Coronary artery (tissue), 2 donors: ENCODE results near the gene KLF18.
"Not testable (repeated sequence)": the region's sequence is repeated elsewhere in the genome, so short reads cannot be mapped to it uniquely, and the experiment has no call there.

Experiments
- DNase-seq: peaks from one replicate; pipeline ENCODE4 v3.0.0-alpha.2; 2017; ENCODE audit warnings: low spot score
- H3K27ac ChIP-seq, 2 donors: fragments of 200-600 bp; sonication (generic); one replicate each; pipeline ENCODE4 v1.5.1; 2016 to 2019
- H3K4me3 ChIP-seq: fragments of 200-600 bp; sonication (generic); 2 replicates; pipeline ENCODE4 v1.5.1; 2016; ENCODE audit warnings: mild to moderate bottlenecking, moderate library complexity
- TF ChIP-seq, protein P1 (sequence below): fragments of 200-600 bp; sonication (generic); IDR thresholded peaks from one replicate; pipeline ENCODE4 v1.5.1; 2019; ENCODE audit warnings: antibody characterized with exemption

The KLF18 gene

DNA sequence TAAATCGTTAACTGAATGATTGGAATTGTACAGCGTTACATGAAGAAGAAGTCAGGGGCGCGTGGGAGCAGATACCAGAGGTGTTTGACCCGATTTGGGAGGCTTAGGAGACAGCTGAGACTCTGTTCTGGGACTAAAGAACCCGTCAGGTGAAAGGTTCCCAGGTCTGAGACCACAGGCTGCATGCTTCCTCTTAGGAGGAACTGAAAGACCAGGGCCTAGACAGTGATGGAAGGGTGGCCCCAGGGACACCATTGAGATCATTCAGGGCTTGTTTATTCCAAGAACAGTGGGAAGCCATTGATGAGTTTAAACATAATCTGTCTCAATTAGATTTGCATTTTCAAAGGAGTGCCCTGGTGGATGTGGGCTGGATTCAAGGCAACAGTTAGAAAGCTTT is 21.9 kb downstream of the KLF18 start:
- Histone ChIP-seq H3K4me3 (no peak overlapping the region), H3K27ac (no peak overlapping the region)
- no peak for DNase-seq
- TF ChIP-seq, protein P1, sequence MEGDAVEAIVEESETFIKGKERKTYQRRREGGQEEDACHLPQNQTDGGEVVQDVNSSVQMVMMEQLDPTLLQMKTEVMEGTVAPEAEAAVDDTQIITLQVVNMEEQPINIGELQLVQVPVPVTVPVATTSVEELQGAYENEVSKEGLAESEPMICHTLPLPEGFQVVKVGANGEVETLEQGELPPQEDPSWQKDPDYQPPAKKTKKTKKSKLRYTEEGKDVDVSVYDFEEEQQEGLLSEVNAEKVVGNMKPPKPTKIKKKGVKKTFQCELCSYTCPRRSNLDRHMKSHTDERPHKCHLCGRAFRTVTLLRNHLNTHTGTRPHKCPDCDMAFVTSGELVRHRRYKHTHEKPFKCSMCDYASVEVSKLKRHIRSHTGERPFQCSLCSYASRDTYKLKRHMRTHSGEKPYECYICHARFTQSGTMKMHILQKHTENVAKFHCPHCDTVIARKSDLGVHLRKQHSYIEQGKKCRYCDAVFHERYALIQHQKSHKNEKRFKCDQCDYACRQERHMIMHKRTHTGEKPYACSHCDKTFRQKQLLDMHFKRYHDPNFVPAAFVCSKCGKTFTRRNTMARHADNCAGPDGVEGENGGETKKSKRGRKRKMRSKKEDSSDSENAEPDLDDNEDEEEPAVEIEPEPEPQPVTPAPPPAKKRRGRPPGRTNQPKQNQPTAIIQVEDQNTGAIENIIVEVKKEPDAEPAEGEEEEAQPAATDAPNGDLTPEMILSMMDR, result no peak

DNA sequence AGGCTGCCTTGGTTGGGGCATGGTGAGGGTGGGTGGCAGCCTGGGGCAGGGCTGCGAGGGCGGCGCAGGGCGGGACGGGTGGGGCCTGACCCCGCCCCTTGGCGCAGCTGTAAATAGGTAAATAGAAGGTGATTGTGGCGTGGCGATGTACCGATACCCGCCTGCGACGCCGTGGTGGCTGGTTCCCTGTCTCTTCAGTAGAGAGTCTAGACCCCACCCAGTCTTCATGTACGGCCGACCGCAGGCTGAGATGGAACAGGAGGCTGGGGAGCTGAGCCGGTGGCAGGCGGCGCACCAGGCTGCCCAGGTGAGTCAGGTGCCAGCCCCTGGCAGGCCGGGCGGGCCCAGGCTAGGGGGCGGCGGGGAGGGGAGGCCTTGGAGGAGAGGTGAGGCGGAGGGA is 22.7 kb downstream of the KLF18 start, which contains the start of gene KLF17:
KLF17 (plus strand) TSS at position 140 of the 400 bp plus-strand sequence; CDS start at position 227, 87 bp downstream.
- Histone ChIP-seq H3K27ac (no peak within 1 kb of the TSS), H3K4me3 (no peak within 1 kb of the TSS)
- TF ChIP-seq, protein P1, result no peak
- DNase-seq, result no peak

DNA sequence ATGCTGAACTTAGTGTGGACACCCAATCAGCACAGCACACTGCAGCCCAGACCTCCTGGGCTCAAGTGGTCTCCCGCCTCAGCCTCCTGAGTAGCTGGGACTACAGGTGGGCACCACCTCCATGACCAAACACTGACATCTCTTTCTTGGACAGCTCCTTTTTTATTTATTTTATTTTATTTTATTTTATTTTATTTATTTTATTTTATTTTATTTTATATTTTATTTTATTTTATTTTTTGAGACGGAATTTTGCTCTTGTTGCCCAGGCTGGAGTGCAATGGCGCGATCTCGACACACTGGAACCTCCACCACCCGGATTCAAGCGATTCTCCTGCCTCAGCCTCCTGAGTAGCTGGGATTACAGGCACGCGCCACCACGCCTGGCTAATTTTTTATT is 24.2 kb downstream of the KLF18 start:
- not testable (repeated sequence) for H3K4me3 ChIP-seq, H3K27ac ChIP-seq, DNase-seq

DNA sequence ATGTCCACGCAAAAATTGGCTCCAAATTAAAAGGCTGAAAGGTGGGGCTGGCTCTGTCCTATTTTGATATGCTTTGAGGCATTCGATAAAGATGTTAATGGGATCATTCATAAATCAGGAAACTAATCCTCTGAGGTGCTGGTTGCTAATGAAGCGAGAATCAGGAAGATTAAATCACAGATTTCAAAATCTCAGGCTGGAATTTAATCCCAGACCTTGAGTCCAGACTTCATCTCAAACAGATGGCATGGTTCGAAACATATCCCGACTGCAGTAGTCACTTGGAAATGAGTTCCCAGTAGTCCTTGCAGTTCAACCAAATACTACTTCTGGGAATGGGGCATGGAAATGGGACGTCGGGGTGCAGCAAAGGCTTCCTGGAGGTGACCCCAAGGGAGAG is 27.3 kb downstream of the KLF18 start:
- DNase-seq, result no peak
- Histone ChIP-seq H3K4me3 (no peak overlapping the region), H3K27ac (no peak overlapping the region)
- TF ChIP-seq, protein P1, result no peak

DNA sequence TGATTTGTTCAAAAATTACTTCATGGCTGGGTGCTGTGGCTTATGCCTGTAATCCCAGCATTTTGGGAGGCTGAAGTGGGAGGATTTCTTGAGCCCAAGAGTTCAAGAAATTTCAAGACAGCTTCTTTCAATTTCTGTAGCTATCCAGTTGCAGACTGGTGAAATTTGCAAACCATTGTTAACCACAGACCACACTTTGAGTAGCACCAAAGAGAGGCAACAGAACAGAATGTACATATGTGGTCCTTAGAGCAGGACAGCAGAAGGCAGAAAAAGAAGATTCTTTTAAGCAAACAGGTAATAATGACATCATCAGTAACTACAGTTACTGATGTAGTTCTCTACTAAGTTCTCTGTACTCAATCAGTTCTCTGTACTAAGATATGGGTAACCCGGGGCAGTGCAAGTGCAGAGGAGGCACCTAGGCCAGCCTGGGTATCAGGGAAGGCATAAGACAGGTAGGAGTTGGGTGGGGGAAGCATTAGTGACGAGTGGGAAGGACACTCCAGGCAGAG is 28.3 kb downstream of the KLF18 start:
- DNase-seq, result no peak
- TF ChIP-seq, protein P1, result no peak
- Histone ChIP-seq H3K27ac (no peak overlapping the region), H3K4me3 (no peak overlapping the region)

DNA sequence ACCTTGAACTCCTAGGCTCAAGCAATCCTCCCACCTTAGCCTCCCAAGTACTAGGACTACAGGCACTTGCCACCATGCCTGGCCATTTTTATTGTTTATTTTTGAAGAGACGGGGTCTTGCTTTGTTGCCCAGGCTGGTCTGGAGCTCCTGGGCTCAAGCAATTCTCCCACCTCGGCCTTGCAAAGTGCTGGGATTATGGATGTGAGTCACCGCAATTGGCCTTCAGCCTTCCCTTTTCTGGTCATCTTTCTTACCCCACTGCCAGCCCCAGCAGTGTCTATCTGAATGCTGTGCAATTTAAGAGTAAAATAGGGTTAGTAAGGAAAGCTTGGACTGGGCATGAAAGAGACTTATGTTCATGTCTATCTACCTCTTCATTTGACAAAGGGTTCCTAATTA is 28.9 kb downstream of the KLF18 start:
- TF ChIP-seq, protein P1, result no peak
- no peak for DNase-seq
- Histone ChIP-seq H3K27ac (no peak overlapping the region), H3K4me3 (no peak overlapping the region)

DNA sequence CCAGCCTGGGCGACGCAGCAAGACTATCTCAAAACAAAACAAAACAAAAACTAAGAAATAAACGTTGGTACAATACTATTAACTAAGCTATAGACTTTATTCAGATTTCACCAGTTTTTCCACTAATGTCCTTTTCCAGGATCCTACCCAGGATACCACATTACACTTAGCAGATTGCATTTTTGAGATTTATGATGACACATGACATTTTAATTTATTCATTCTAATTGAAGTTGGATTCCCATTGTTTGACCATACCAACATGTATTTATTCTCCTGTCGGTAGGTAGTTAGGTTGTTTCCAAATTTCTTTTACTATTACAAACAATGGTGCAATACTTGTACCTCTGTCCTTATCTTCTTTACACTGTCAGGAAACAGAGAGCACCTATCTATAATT is 29.6 kb downstream of the KLF18 start:
- DNase-seq, result no peak
- Histone ChIP-seq H3K27ac (no peak overlapping the region), H3K4me3 (no peak overlapping the region)
- TF ChIP-seq, protein P1, result no peak

DNA sequence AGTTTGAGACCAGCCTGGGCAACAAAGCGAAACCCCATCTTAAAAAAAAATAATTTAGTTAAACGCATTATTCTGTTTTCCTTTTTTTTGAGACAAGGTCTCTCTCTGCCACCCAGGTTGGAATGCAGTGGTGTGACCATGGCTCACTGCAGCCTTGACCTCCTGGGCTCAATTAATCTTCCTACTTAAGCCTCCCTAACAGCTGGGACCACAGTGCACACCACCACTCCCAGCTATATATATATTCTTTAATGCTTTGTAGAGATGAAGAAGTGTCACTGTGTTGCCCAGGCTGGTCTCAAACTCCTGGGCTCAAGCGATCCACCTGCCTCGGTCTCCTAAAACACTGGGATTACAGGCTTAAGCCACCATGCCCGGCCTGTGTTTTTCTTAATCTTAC is 30.5 kb downstream of the KLF18 start:
- TF ChIP-seq, protein P1, result no peak
- Histone ChIP-seq H3K27ac (no peak overlapping the region), H3K4me3 (no peak overlapping the region)
- DNase-seq, result no peak
